K562 (cell line): Measurements from ENCODE around the gene PHAX.

Source experiments
- FOXK2 ChIP-seq, 2 experiments: fragments of 450-650 bp; IDR thresholded peaks in 1 of 2; conservative IDR thresholded peaks in 1 of 2; 2 replicates each; pipeline ENCODE4 v1.6.1; 2016; ENCODE audit warnings: low read depth in 2 of 2, mild to moderate bottlenecking in 1 of 2
- FOXP4 ChIP-seq: sonication (generic); formaldehyde crosslinking; IDR thresholded peaks from 2 replicates; pipeline ENCODE4 v1.8.0; 2022; ENCODE audit warnings: mild to moderate bottlenecking, missing genetic modification reagents, borderline replicate concordance
- ZNF146 ChIP-seq: IDR thresholded peaks from one replicate; pipeline ENCODE4 v1.6.1; 2018; ENCODE audit warnings: missing compliant biosample characterization; ENCODE audit not compliant: unreplicated experiment

DNA sequence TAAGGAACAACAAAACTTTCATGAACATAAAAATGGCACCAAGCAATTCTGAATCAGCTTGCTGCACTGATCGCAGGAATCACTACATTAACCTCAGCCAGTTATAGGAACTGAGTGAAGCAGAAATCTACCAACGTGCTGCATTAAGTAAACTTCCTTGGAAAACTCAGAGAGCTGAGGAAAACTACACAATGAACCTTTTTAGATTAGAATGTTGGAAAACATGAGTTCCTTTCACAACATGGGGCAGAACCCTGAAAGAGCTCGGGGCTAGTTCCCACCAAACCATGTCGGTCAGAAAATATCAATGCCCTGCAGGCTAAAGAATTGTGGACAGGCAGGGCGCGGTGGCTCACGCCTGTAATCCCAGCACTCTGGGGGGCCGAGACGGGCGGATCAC lies 25.1 kb upstream of the PHAX start:
- TF ChIP-seq ZNF146 (no peak), FOXP4 (CRISPR knock-in tag) (no peak), FOXK2 (conservative IDR thresholded peaks at IDR 0.05 in 1 of 2, IDR thresholded peaks at IDR 0.05 in 1 of 2; ENCODE audit: low read depth in 2 of 2) (no peak)
